Tibial nerve (tissue), 4 donors: ENCODE data around the gene PPP4R3A. TPM values are rescaled to one million over a fixed set of nuclear protein-coding genes. Genes with fewer than 3 reads are reported as not detected.
"Not testable (repeated sequence)": the region's sequence is repeated elsewhere in the genome, so short reads cannot be mapped to it uniquely, and the experiment has no call there.

Experiments
- DNase-seq, 2 donors: peaks; one replicate each; pipeline ENCODE4 v3.0.0-alpha.2; 2019; ENCODE audit warnings: low spot score in 2 of 2
- H3K27ac ChIP-seq, 4 donors: fragments of 200-600 bp; sonication (generic) in 3 of 4; one replicate each; pipeline ENCODE4 v1.5.1; 2017 to 2019; ENCODE audit warnings: mild to moderate bottlenecking in 1 of 4
- H3K27me3 ChIP-seq, 2 donors: fragments of 200-600 bp; sonication (generic) in 1 of 2; one replicate each; pipeline versions ENCODE4 v1.5.1 to v1.6.0; 2017 to 2019
- H3K36me3 ChIP-seq, 3 donors: fragments of 200-600 bp; sonication (generic); one replicate each; pipeline ENCODE4 v1.5.1; 2018 to 2019
- H3K4me1 ChIP-seq, 4 donors: fragments of 200-600 bp; sonication (generic) in 3 of 4; one replicate each; pipeline ENCODE4 v1.5.1; 2017 to 2019
- H3K4me3 ChIP-seq, 4 donors: fragments of 200-600 bp; sonication (generic) in 3 of 4; one replicate each; pipeline ENCODE4 v1.5.1; 2017 to 2019; ENCODE audit warnings: mild to moderate bottlenecking in 1 of 4, moderate library complexity in 1 of 4
- H3K9me3 ChIP-seq, 4 donors: fragments of 200-600 bp; sonication (generic) in 3 of 4; one replicate each; pipeline ENCODE4 v1.5.1; 2017 to 2019
- CTCF ChIP-seq, 5 experiments: fragments of 200-600 bp in 3 of 5; fragments of 450-650 bp in 2 of 5; sonication (generic) in 3 of 5; IDR thresholded peaks; one replicate each; pipeline ENCODE4 v1.5.1; 2016 to 2019; ENCODE audit warnings: antibody characterized with exemption in 5 of 5, mild to moderate bottlenecking in 3 of 5, moderate library complexity in 2 of 5
- EP300 ChIP-seq, 2 donors: sonication (generic); formaldehyde crosslinking; IDR thresholded peaks; one replicate each; pipeline ENCODE4 v1.6.1; 2017; ENCODE audit warnings: antibody characterized with exemption in 2 of 2, mild to moderate bottlenecking in 1 of 2
- POLR2A ChIP-seq, 2 donors: fragments of 450-650 bp; IDR thresholded peaks; one replicate each; pipeline ENCODE4 v1.6.1; 2017; ENCODE audit warnings: antibody characterized with exemption in 2 of 2, mild to moderate bottlenecking in 2 of 2, moderate library complexity in 2 of 2
- WGBS, 2 donors: methylation state at CpG; one replicate each; pipeline ENCODE4 v1.1.5; 2018; 5-methylcytosine and 5-hydroxymethylcytosine counted together
- total RNA-seq, 4 donors: library from RNA; depleted of rRNA; stranded (reverse); fragments of >200 nt; gene quantifications; one replicate each; pipeline ENCODE4 v1.1.0, GENCODE V29; 2016

PPP4R3A gene
- total RNA-seq, 4 donors from 2014 or later = 63.3 to 104 (median 80.2) TPM

GRCh38 chr14:91438845-91439244 is 71.3 kb downstream of the PPP4R3A start:
- DNase-seq = no peak
- H3K9me3 ChIP-seq = peaks cover 0 to 16% (median 0%) of the 10 kb centered on the region in 4 donors
- no peaks in the 10 kb centered on the region for H3K4me1 ChIP-seq
- H3K36me3 ChIP-seq = no peaks in the 10 kb centered on the region
- no peak overlapping the region for H3K27ac ChIP-seq
- TF ChIP-seq EP300 (IDR thresholded peaks at IDR 0.05) (no peak), POLR2A (IDR thresholded peaks at IDR 0.05) (no peak)
- H3K27me3 ChIP-seq = no peaks in the 10 kb centered on the region
- H3K4me3 ChIP-seq = no peak overlapping the region

GRCh38 chr14:91436266-91436665 is 73.8 kb downstream of the PPP4R3A start:
- WGBS, 2 donors = 84 to 87% methylated on average over 15 to 16 of the region's 16 CpGs
- H3K36me3 ChIP-seq, DNase-seq, H3K27me3 ChIP-seq, H3K4me1 ChIP-seq, H3K27ac ChIP-seq, H3K4me3 ChIP-seq: not testable (repeated sequence)
- peaks cover 0 to 16% (median 0%) of the 10 kb centered on the region in 4 donors for H3K9me3 ChIP-seq

- 43 to 51% methylated on average over 3 of the region's 3 CpGs for WGBS, 2 donors
- H3K36me3 ChIP-seq = no peaks in the 10 kb centered on the region
- no peaks in the 10 kb centered on the region for H3K9me3 ChIP-seq
- no peaks in the 10 kb centered on the region for H3K4me1 ChIP-seq
- TF ChIP-seq EP300 (IDR thresholded peaks at IDR 0.05) (no peak), POLR2A (IDR thresholded peaks at IDR 0.05) (no peak)
- H3K4me3 ChIP-seq = no peak overlapping the region
- no peak for DNase-seq
- no peak overlapping the region for H3K27ac ChIP-seq
- no peaks in the 10 kb centered on the region for H3K27me3 ChIP-seq
Observed at GRCh38 chr14:91429385-91429784, 80.7 kb downstream of the PPP4R3A start.

GRCh38 chr14:91428931-91429330 is 81.2 kb downstream of the PPP4R3A start:
- not testable (repeated sequence) for H3K36me3 ChIP-seq, H3K9me3 ChIP-seq, H3K27ac ChIP-seq, DNase-seq, H3K27me3 ChIP-seq, H3K4me1 ChIP-seq, H3K4me3 ChIP-seq
- 61 to 72% methylated on average over 1 of the region's 1 CpG for WGBS, 2 donors

- WGBS, 2 donors = 79 to 86% methylated on average over 9 of the region's 9 CpGs
- not testable (repeated sequence) for DNase-seq, H3K9me3 ChIP-seq
Observed at GRCh38 chr14:91425531-91425944, 84.6 kb downstream of the PPP4R3A start.

GRCh38 chr14:91424813-91425530 is 85.1 kb downstream of the PPP4R3A start:
- no peak overlapping the region for H3K4me3 ChIP-seq
- H3K36me3 ChIP-seq = no peaks in the 10 kb centered on the region
- 88 to 89% methylated on average over 9 of the region's 9 CpGs for WGBS, 2 donors
- H3K27me3 ChIP-seq = no peaks in the 10 kb centered on the region
- no peak for DNase-seq
- H3K27ac ChIP-seq = no peak overlapping the region
- H3K4me1 ChIP-seq = no peaks in the 10 kb centered on the region
- H3K9me3 ChIP-seq = no peaks in the 10 kb centered on the region
- TF ChIP-seq EP300 (IDR thresholded peaks at IDR 0.05) (no peak), CTCF (IDR thresholded peaks at IDR 0.05) (no peak), POLR2A (IDR thresholded peaks at IDR 0.05) (no peak)

More at GRCh38 chr14:91425531-91425944, 84.6 kb downstream of the PPP4R3A start:
- H3K27me3 ChIP-seq, H3K4me1 ChIP-seq, H3K36me3 ChIP-seq, H3K4me3 ChIP-seq, H3K27ac ChIP-seq: not testable (repeated sequence)

GRCh38 chr14:91420686-91421085 is 89.4 kb downstream of the PPP4R3A start:
- no peak overlapping the region for H3K4me3 ChIP-seq
- H3K9me3 ChIP-seq = no peaks in the 10 kb centered on the region
- no peak for TF ChIP-seq POLR2A (IDR thresholded peaks at IDR 0.05)
- TF ChIP-seq CTCF (IDR thresholded peaks at IDR 0.05) = no peak
- no peak for TF ChIP-seq EP300 (IDR thresholded peaks at IDR 0.05)
- H3K36me3 ChIP-seq = no peaks in the 10 kb centered on the region
- H3K27me3 ChIP-seq = peaks cover 0 to 17% of the 10 kb centered on the region in 2 donors
- WGBS, 2 donors = 88 to 92% methylated on average over 2 of the region's 2 CpGs
- peaks cover 0 to 26% (median 7%) of the 10 kb centered on the region in 4 donors for H3K4me1 ChIP-seq
- DNase-seq = no peak
- H3K27ac ChIP-seq = no peak overlapping the region
